ENCODE results near the gene CDIPT. TPM values are rescaled to one million over a fixed set of nuclear protein-coding genes. Genes with fewer than 3 reads are reported as not detected.
"Not testable (repeated sequence)": the region's sequence is repeated elsewhere in the genome, so short reads cannot be mapped to it uniquely, and the experiment has no call there.

Gene CDIPT
- total RNA-seq, 1 experiment from 2014 or later, result 90.0 TPM

- DNase-seq (ENCODE audit: low spot score), result no peak
These were observed 34.3 kb upstream of the CDIPT start for GRCh38 chr16:29897333-29897732.

- no peak for DNase-seq (ENCODE audit: low spot score)
These were observed 33.8 kb upstream of the CDIPT start for GRCh38 chr16:29896841-29897240.

- no peak for DNase-seq (ENCODE audit: low spot score)
These were observed 31.3 kb upstream of the CDIPT start for GRCh38 chr16:29894352-29894751.

DNA sequence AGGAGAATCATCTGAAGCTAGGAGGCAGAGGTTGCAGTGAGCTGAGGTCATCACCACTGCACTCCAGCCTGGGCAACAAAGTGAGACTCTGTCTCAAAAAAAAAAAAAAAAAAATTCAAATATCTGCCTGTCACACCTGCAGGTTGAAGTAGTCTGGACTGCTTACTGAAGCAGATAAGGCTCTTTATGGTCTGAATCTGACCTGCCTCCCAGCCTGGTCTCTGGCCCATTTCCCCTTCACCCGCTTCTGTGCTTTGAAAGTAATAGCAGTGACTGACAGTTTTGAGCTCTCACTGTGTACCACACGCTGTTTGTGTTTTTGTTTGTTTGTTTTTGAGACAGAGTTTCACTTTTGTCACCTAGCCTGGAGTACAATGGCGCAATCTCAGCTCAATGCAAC lies 30.5 kb upstream of the CDIPT start:
- DNase-seq (ENCODE audit: low spot score), result no peak

- DNase-seq (ENCODE audit: low spot score), result no peak
These were observed 29.4 kb upstream of the CDIPT start for GRCh38 chr16:29892458-29892813.

- DNase-seq (ENCODE audit: low spot score), result no peak
These were observed 28.8 kb upstream of the CDIPT start for GRCh38 chr16:29891525-29892457.

DNA sequence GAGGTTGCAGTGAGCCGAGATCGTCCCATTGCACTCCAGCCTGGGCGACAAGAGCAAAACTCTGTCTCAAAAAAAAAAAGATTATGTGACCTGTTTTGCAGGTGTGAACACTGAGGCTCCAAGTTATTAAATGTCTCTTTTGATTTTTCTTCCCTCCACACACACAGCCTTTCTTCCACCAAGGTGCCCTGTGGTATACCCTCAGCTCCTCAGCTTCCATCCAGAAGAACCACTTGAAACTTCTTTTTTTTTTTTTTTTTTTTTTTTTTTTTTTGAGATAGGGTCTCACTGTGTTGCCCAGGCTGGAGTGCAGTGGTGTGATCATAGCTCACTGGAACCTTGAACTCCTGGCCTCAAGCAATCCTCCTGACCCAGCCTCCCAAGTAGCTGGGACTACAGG lies 26.3 kb upstream of the CDIPT start:
- not testable (repeated sequence) for DNase-seq (ENCODE audit: low spot score)

GRCh38 chr16:29883987-29884386 lies 21.0 kb upstream of the CDIPT start:
- no peak for DNase-seq (ENCODE audit: low spot score)

DNA sequence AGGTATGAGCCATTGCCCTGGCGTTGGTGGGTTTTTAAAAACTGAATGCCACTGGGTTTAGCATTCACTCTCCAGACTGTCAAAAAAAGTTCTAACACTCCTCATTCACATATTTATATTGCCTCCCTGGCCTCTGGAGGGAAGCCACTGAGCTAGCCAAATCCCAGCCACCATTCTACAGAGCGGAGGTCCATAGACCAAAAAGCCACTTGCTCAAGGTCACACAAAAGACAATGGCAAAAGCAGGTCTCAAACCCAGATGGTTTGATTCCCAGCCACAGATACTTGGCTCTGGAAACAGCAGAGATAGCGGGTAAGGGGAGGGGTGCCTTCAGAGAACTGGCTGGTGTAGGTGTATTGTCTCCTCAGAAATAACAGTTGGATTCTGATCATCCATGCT lies 18.0 kb upstream of the CDIPT start:
- no peak for DNase-seq (ENCODE audit: low spot score)

GRCh38 chr16:29878172-29878571 lies 15.1 kb upstream of the CDIPT start:
- no peak for DNase-seq (ENCODE audit: low spot score)

- peak; percentile 28 for DNase-seq (ENCODE audit: low spot score)
These were observed 14.4 kb upstream of the CDIPT start for GRCh38 chr16:29877266-29877961.

DNA sequence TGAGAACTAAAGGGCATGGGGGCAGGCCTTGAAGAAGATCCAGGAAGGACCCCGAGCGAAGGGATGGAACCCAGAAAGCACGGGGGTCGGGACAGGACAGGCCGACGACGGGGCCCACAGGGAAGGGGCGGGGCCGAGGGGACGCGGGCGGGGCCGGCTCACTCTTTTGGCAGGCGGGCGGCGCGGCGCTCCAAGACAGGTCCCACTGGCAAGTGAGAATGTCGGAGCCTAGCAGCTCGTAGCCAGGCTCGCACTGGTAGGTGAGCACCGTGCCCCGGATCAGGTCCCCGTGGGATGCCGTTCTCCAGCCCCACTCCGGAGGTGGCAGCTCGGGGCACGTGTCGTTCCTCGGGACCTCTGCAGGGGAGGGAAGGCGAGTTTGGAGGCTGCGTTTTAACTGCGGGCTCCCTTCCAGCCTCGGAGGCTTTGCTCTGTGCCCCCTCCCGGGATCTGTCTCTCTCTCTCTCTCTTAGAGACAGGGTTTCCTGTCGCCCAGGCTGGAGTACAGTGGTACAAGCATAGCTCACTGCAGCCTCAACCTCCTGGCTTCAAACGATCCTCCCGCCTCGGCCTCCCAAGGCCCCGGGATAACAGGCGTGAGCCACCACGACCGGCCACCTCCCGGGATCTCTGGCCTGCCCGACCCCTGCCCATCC lies 13.7 kb upstream of the CDIPT start:
- no peak for DNase-seq (ENCODE audit: low spot score)

GRCh38 chr16:29876217-29876593 lies 13.2 kb upstream of the CDIPT start:
- DNase-seq (ENCODE audit: low spot score), result no peak

DNA sequence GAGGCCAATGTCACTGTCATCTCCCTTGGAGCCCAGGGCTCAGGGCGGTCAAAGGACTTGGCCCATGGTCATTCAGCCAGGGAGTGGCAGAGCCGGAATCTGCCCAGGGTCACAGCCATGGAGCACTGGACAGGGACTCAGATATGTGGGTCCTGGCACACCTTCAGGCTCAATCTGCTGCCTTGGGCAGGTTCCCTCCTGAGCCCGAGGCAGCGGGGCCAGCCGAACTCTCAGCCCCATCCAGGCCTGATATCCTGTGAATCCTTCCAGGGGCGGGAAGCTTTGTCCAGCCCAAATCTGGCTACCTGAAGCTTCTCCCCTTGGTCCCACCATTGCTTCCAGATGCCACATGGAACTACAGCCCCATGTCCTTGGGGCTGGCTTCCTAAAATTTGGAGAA lies 12.2 kb upstream of the CDIPT start:
- no peak for DNase-seq (ENCODE audit: low spot score)

DNA sequence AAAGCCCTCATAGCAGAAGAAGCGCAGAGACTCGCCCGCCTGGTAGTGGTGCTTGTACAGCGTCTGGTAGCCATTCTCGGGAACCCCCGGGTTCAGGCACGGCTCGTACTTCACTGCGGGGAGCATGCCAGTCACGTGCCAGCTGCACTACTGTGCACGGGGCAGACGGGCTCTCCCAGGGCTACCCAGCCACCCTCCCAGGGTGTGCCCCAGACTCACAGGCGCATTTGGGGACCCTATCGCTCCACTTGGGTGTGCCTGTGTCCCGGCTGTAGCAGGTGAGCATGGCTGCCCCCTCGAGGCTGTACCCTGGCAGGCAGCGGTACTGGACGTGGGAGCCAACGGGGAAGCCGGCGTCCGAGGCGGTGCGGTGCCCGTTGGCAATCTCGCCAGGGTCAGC lies 10.3 kb upstream of the CDIPT start:
- DNase-seq (ENCODE audit: low spot score), result no peak

- no peak for DNase-seq (ENCODE audit: low spot score)
These were observed 9.0 kb upstream of the CDIPT start for GRCh38 chr16:29871822-29872546.

DNA sequence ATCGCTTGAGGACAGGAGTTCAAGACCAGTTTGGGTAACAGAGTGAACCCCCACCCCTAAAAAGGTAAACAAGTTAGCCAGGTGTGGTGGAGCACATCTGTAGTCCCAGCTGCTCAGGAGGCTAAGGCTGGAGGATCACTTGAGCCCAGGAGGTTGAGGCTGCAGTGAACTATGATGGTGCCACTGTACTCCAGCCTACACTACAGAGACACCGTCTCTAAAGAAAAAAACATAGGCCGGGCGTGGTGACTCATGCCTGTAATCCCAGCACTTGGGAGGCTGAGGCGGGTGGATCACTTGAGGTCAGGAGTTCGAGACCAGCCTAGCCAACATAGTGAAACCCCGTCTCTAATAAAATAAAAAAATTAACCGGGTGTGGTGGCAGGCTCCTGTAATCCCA lies 6.0 kb upstream of the CDIPT start:
- DNase-seq (ENCODE audit: low spot score), result not testable (repeated sequence)

- no peak for DNase-seq (ENCODE audit: low spot score)
These were observed 5.5 kb upstream of the CDIPT start for GRCh38 chr16:29868396-29869009.

- DNase-seq (ENCODE audit: low spot score), result no peak
These were observed 1.2 kb upstream of the CDIPT start for GRCh38 chr16:29864205-29864604.

DNA sequence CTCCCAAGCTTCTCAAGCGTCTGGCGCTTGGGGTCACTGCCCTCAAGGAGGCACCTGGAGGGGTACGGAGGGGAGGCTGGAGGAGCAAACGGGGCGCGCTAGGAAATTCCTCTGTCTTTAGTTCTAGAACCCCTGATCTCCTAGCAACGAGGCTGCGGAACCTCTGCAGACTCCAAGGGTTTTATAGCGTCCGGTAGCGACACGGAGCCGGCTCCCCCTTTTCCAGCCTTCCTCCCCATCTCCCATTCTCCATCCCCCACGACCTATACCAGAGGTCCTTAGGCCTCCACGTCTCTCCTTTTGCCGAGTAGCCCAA lies 601 bp upstream of the CDIPT start:
- DNase-seq (ENCODE audit: low spot score), result no peak

GRCh38 chr16:29862383-29862883 lies 593 bp downstream of the CDIPT start:
- DNase-seq (ENCODE audit: low spot score), result peak; percentile 49

Data from HT-29 (cell line).